DOHH2 (cell line): ENCODE measurements around the gene HLA-DPB1.

ENCODE experiments used
- H3F3A ChIP-seq: fragments of 200-600 bp; sonication (generic), shearing (Covaris generic); 2 replicates; pipeline ENCODE4 v1.6.0; 2016; ENCODE audit warnings: antibody characterized with exemption, mild to moderate bottlenecking; ENCODE audit not compliant: control insufficient read depth, insufficient read depth
- H3K27ac ChIP-seq: fragments of 200-600 bp; sonication (generic); 2 replicates; pipeline ENCODE4 v1.5.1; 2014; ENCODE audit warnings: low read depth, mild to moderate bottlenecking, low read length, moderate library complexity
- H3K27me3 ChIP-seq: fragments of 200-600 bp; sonication (generic); 2 replicates; pipeline ENCODE4 v1.6.1; 2014; ENCODE audit warnings: mild to moderate bottlenecking, low read length, mixed read lengths; ENCODE audit not compliant: control insufficient read depth
- H3K36me3 ChIP-seq: fragments of 200-600 bp; sonication (generic); 2 replicates; pipeline ENCODE4 v1.6.1; 2014; ENCODE audit warnings: mild to moderate bottlenecking, low read length, moderate library complexity, mixed read lengths; ENCODE audit not compliant: control insufficient read depth
- H3K4me1 ChIP-seq: fragments of 200-600 bp; sonication (generic); 2 replicates; pipeline ENCODE4 v1.6.1; 2014; ENCODE audit warnings: mild to moderate bottlenecking, low read length, mixed read lengths; ENCODE audit not compliant: control insufficient read depth
- H3K4me2 ChIP-seq: fragments of 200-600 bp; sonication (generic); 2 replicates; pipeline ENCODE4 v1.6.0; 2014; ENCODE audit warnings: mild to moderate bottlenecking, low read length, moderate library complexity
- H3K4me3 ChIP-seq: fragments of 200-600 bp; sonication (generic); 2 replicates; pipeline ENCODE4 v1.5.1; 2014; ENCODE audit warnings: mild to moderate bottlenecking, low read length, mixed read lengths
- H3K79me2 ChIP-seq: fragments of 200-600 bp; sonication (generic); 2 replicates; pipeline ENCODE4 v1.6.1; 2014; ENCODE audit warnings: mild to moderate bottlenecking, low read length, mixed read lengths; ENCODE audit not compliant: control insufficient read depth
- H3K9me2 ChIP-seq: fragments of 200-600 bp; sonication (generic); replicated peaks from 2 replicates; pipeline ENCODE4 v1.6.1; 2014; ENCODE audit warnings: mild to moderate bottlenecking, low read length, mixed read lengths; ENCODE audit not compliant: control insufficient read depth
- H3K9me3 ChIP-seq: fragments of 200-600 bp; sonication (generic); 2 replicates; pipeline ENCODE4 v1.6.1; 2014; ENCODE audit warnings: antibody characterized with exemption, low read length, mixed read lengths; ENCODE audit not compliant: control insufficient read depth, insufficient read depth
- H4K20me1 ChIP-seq: fragments of 200-600 bp; sonication (generic); 2 replicates; pipeline ENCODE4 v1.6.0; 2014; ENCODE audit warnings: low read depth, mild to moderate bottlenecking, antibody characterized with exemption, low read length, moderate library complexity; ENCODE audit not compliant: control insufficient read depth, insufficient read depth
- CTCF ChIP-seq: fragments of 200-600 bp; sonication (generic); IDR thresholded peaks from one replicate; pipeline ENCODE4 v1.5.1; 2014; ENCODE audit warnings: antibody characterized with exemption, mild to moderate bottlenecking, low read depth, low read length; ENCODE audit not compliant: poor library complexity, severe bottlenecking
- EZH2phosphoT487 ChIP-seq: fragments of 200-600 bp; sonication (generic); IDR thresholded peaks from 2 replicates; pipeline ENCODE4 v1.6.1; 2017; ENCODE audit warnings: borderline replicate concordance, mild to moderate bottlenecking, antibody characterized with exemption, low read length, moderate library complexity, mixed read lengths

The HLA-DPB1 gene

GRCh38 chr6:33076406-33076934 lies 680 bp downstream of the HLA-DPB1 start:
- no peaks in the 10 kb centered on the region for H3K27me3 ChIP-seq
- H3K79me2 ChIP-seq: peaks cover 46% of the 10 kb centered on the region
- no peaks in the 10 kb centered on the region for H3F3A ChIP-seq
- H3K9me2 ChIP-seq: no peaks in the 10 kb centered on the region
- peak overlapping the region; percentile 84 for H3K4me2 ChIP-seq
- 0 out of 2 replicates have a peak, but pooled peaks cover 5% of the 10 kb centered on the region for H3K36me3 ChIP-seq
- no peaks in the 10 kb centered on the region for H3K9me3 ChIP-seq
- no peak for TF ChIP-seq CTCF
- TF ChIP-seq EZH2phosphoT487: no peak
- peak overlapping the region; percentile 91 for H3K4me3 ChIP-seq
- H4K20me1 ChIP-seq: no peaks in the 10 kb centered on the region
- no peak overlapping the region; the same call in 1 of the 2 replicates for H3K27ac ChIP-seq
- H3K4me1 ChIP-seq: peaks cover 60% of the 10 kb centered on the region

- peaks cover 46% of the 10 kb centered on the region for H3K4me1 ChIP-seq
- no peak overlapping the region for H3K27ac ChIP-seq
Measured at GRCh38 chr6:33077908-33078307, 2.1 kb downstream of the HLA-DPB1 start.

GRCh38 chr6:33078442-33078841 lies 2.7 kb downstream of the HLA-DPB1 start:
- Histone ChIP-seq H3F3A (no peaks in the 10 kb centered on the region), H3K9me3 (no peaks in the 10 kb centered on the region), H3K27ac (no peak overlapping the region), H3K4me1 (peaks cover 46% of the 10 kb centered on the region), H3K27me3 (no peaks in the 10 kb centered on the region), H3K4me3 (no peak overlapping the region; the same call in 1 of the 2 replicates), H3K4me2 (peak overlapping the region; percentile 52; the same call in 1 of the 2 replicates), H3K36me3 (peaks cover 15% of the 10 kb centered on the region), H3K9me2 (no peaks in the 10 kb centered on the region), H4K20me1 (no peaks in the 10 kb centered on the region), H3K79me2 (peaks cover 26% of the 10 kb centered on the region)
- no peak for TF ChIP-seq EZH2phosphoT487
- TF ChIP-seq CTCF: no peak

More at GRCh38 chr6:33077908-33078307, 2.1 kb downstream of the HLA-DPB1 start:
- peak overlapping the region; percentile 52 for H3K4me2 ChIP-seq
- peak overlapping the region; percentile 9 for H3K4me3 ChIP-seq
- no peaks in the 10 kb centered on the region for H3F3A ChIP-seq
- peaks cover 32% of the 10 kb centered on the region for H3K79me2 ChIP-seq
- H3K9me2 ChIP-seq: no peaks in the 10 kb centered on the region
- H3K36me3 ChIP-seq: peaks cover 10% of the 10 kb centered on the region
- H3K27me3 ChIP-seq: no peaks in the 10 kb centered on the region
- no peak for TF ChIP-seq CTCF
- no peak for TF ChIP-seq EZH2phosphoT487
- H4K20me1 ChIP-seq: no peaks in the 10 kb centered on the region
- no peaks in the 10 kb centered on the region for H3K9me3 ChIP-seq
